ENCODE data around the gene KANK2. TPM values are rescaled to one million over a fixed set of nuclear protein-coding genes. Genes with fewer than 3 reads are reported as not detected.

The KANK2 gene
- total RNA-seq, 2 donors from 2014 or later: 647 to 689 TPM

DNA sequence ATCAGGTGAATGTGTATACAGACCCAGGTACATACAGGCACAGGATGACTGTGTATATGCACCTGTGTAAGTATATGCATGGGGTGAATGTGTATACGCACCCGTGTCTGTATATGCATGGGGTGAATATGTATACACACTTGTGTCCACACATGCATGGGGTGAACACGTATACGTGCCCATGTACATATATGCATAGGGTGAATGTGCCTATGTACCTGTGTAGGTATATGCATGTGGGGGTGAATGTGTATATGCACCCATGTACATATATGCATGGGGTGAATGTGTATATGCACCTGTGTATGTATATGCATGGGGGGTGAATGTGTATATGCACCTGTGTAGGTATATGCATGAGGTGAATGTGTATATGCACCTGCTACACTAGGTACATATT lies 35.2 kb upstream of the KANK2 start:
- no peaks in the 10 kb centered on the region for H3K4me1 ChIP-seq (ENCODE audit: control insufficient read depth in 1 of 2, low read depth in 2 of 2)
- no peak overlapping the region for H3K4me3 ChIP-seq
- no peaks in the 10 kb centered on the region for H3K9me3 ChIP-seq
- ATAC-seq (ENCODE audit: insufficient number of reproducible peaks, low FRiP score, low read depth) (no peak), DNase-seq (ENCODE audit: low spot score) (no peak)
- no peak overlapping the region for H3K27ac ChIP-seq
- TF ChIP-seq CTCF (IDR thresholded peaks at IDR 0.05): no peak
- peaks cover 19% of the 10 kb centered on the region for H3K36me3 ChIP-seq
- no peaks in the 10 kb centered on the region for H3K27me3 ChIP-seq (replicated peaks; ENCODE audit: insufficient read depth)

DNA sequence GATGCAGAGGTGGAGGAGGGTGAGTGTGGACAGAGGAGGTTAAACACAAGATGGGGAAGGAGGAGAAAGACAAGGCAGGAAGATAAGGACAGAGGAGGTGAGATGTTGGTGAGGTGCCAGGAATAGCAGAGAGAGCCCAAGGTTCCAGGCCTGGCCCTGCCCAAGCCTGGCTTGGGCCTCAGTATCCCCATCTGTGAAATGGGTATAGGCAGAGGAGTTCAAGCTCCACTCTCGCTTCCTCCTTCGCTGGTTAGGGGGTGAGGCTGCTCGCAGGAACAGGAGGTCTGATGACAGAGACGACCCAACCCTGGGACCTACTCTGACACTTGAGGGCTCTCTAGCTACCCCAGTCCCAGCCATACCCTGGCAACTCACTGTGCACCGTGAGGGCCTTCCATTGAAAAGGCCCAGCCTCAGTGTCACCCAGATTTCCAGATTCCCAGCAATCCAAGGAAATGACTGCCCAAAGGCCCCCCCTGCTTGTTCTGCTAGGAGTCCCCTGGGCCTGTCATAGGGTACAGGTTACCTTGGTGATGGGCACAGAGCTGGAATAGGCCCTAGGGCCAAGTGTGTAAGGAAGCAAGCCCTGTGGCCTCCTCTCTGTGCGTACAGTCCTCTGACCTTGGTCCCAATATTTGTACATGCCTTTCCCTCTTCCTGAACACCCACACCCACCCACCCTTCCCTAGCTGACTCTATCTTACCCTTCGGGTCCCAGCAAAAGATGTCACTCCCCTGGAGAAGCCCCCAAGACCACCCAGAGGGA lies 33.5 kb upstream of the KANK2 start:
- no peak for TF ChIP-seq CTCF (IDR thresholded peaks at IDR 0.05)
- H3K4me3 ChIP-seq: no peak overlapping the region
- no peak for ATAC-seq (ENCODE audit: insufficient number of reproducible peaks, low FRiP score, low read depth)
- no peak for DNase-seq (ENCODE audit: low spot score)
- peaks cover 19% of the 10 kb centered on the region for H3K36me3 ChIP-seq
- no peaks in the 10 kb centered on the region for H3K27me3 ChIP-seq (replicated peaks; ENCODE audit: insufficient read depth)
- no peaks in the 10 kb centered on the region for H3K9me3 ChIP-seq
- no peak overlapping the region for H3K27ac ChIP-seq
- H3K4me1 ChIP-seq (ENCODE audit: control insufficient read depth in 1 of 2, low read depth in 2 of 2): no peaks in the 10 kb centered on the region

DNA sequence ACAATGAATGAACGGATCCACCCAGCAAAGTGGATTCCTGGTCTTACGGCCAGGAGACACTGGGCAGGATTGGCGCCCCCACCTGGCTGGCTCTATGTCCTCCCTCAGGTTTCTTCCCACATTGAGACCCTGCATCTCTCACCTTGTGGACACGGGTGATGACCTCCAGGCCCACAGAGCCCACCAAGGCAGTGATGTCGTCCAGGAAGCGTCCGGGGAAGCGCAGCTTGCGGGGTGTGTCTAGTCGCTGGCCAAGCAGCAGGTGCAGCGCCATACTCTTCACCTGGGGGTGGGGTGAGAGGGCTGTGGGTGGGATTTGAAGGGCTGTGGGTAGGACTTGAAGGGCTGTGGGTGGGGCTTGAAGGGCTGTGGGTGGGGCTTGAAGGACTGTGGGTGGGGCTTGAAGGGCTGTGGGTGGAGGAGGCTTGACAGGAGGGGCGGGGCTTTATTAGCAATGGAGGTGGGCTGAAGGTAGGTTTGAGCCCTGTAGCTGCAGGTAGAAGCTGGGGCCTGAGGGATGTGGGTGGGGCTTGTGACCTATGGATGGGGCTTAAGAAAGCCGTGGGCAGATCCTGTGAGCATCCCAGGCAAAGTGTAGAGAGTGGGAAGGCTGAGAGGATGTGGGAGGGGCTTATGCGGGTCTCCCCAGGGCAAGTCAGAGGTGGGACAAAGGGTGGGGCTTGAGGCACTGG lies 30.0 kb upstream of the KANK2 start:
- H3K4me3 ChIP-seq: no peak overlapping the region
- no peaks in the 10 kb centered on the region for H3K27me3 ChIP-seq (replicated peaks; ENCODE audit: insufficient read depth)
- no peaks in the 10 kb centered on the region for H3K9me3 ChIP-seq
- no peak for ATAC-seq (ENCODE audit: insufficient number of reproducible peaks, low FRiP score, low read depth)
- H3K4me1 ChIP-seq (ENCODE audit: control insufficient read depth in 1 of 2, low read depth in 2 of 2): no peaks in the 10 kb centered on the region
- DNase-seq (ENCODE audit: low spot score): no peak
- no peak overlapping the region for H3K27ac ChIP-seq
- peaks cover 21% of the 10 kb centered on the region for H3K36me3 ChIP-seq
- no peak for TF ChIP-seq CTCF (IDR thresholded peaks at IDR 0.05)

DNA sequence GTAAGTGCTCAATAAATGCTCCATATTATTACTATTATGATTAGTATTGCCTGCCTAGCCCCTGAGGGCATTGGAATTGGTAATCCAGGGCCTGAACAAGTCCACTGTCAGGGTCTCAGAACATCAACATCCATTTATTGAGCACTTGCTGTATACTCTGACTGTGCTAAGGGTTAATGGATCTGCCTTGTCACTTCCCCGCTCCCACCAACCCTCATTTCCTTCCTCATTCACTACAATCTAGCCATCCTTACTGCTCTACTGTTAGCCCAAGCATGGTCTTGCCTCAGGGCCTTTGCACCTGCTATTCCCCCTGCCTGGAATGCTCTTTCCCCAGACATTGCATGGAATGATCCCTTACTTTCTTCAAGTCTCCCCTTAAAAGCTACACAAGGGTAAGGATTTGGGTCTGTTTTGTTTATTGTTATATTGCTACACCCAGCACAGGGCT lies 29.4 kb upstream of the KANK2 start:
- ATAC-seq (ENCODE audit: insufficient number of reproducible peaks, low FRiP score, low read depth) (no peak), DNase-seq (ENCODE audit: low spot score) (no peak)
- TF ChIP-seq CTCF (IDR thresholded peaks at IDR 0.05): no peak
- Histone ChIP-seq H3K4me3 (no peak overlapping the region), H3K27ac (no peak overlapping the region), H3K9me3 (no peaks in the 10 kb centered on the region), H3K4me1 (ENCODE audit: control insufficient read depth in 1 of 2, low read depth in 2 of 2) (no peaks in the 10 kb centered on the region), H3K27me3 (replicated peaks; ENCODE audit: insufficient read depth) (no peaks in the 10 kb centered on the region), H3K36me3 (peaks cover 21% of the 10 kb centered on the region)

GRCh38 chr19:11225815-11226214 lies 28.5 kb upstream of the KANK2 start:
- Histone ChIP-seq H3K4me1 (ENCODE audit: control insufficient read depth in 1 of 2, low read depth in 2 of 2) (no peaks in the 10 kb centered on the region), H3K27ac (no peak overlapping the region), H3K9me3 (peaks cover 5% of the 10 kb centered on the region), H3K27me3 (replicated peaks; ENCODE audit: insufficient read depth) (no peaks in the 10 kb centered on the region), H3K36me3 (peaks cover 27% of the 10 kb centered on the region), H3K4me3 (no peak overlapping the region)
- ATAC-seq (ENCODE audit: insufficient number of reproducible peaks, low FRiP score, low read depth) (no peak), DNase-seq (ENCODE audit: low spot score) (no peak)
- no peak for TF ChIP-seq CTCF (IDR thresholded peaks at IDR 0.05)

Measured in thoracic aorta (tissue), 2 donors.